ENCODE results near the gene TTC36.
"Not testable (repeated sequence)": the region's sequence is repeated elsewhere in the genome, so short reads cannot be mapped to it uniquely, and the experiment has no call there.

The TTC36 gene, protein sequence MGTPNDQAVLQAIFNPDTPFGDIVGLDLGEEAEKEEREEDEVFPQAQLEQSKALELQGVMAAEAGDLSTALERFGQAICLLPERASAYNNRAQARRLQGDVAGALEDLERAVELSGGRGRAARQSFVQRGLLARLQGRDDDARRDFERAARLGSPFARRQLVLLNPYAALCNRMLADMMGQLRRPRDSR

GRCh38 chr11:118527109-118527508 is at the start of gene TTC36:
TTC36 (plus strand) TSS chr11:118527474; CDS start chr11:118527495, 21 bp downstream.
- no peak for DNase-seq

DNA sequence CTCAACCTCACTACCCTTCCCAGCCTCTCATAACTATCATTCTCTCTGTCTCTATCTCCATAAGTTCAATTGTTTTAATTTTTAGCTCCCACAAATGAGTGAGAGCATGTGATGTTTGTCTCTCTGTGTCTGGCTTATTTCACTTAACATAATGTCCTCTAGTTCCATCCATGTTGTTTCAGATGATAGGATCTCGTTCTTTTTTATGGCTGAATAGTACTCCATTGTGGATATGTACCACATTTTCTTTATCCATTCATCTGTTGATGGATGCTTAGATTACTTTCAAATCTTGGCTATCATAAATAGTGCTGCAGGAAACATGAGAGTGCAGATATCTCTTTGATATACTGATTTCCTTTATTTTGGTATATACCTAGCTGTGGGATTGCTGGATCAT is 46.0 kb upstream of the TTC36 start:
- not testable (repeated sequence) for DNase-seq

DNA sequence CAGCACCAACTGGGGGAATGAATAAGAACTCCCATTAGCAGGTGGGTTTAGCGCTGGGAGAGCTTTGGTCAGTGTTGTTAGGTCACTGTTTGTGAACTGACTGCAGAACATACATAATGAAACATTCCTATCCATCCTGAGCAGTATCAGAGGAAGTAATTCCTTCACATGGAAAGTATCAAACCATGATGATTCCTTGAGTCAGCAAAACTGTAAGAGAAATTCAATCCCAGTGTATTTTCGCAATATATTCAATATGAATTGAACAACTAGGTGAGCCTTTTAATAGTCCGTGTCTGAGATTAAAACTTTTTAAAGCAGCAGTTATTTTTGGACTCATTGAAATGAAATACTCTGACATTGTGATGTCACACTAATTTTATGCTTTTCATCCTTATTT is 42.9 kb upstream of the TTC36 start:
- no peak for DNase-seq

- no peak for DNase-seq
Measured at GRCh38 chr11:118485273-118485672, 42.0 kb upstream of the TTC36 start.

DNA sequence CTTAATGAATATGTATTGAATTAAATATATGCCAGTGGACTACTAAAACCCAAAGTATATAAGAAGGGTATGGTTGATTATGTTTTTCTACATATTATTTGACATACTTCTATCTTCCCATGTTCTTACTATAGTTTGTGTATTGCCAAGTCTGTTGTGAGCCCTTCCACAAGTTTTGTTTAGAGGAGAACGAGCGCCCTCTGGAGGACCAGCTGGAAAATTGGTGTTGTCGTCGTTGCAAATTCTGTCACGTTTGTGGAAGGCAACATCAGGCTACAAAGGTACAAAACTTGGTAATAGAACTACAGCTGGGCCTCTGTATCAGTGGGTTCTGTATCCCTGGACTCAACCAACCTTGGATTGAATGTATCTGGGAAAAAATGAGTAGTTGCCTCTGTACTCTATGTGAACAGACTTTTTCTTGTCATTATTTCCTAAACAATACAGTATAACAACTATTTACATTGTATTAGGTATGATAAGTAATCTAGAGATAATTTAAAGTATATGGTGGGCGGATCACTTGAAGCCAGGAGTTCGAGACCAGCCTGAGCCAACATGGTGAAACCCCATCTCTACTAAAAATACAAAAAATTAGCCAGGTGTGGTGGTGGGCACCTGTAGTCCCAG is 38.7 kb upstream of the TTC36 start:
- peak; percentile 14 for DNase-seq

DNA sequence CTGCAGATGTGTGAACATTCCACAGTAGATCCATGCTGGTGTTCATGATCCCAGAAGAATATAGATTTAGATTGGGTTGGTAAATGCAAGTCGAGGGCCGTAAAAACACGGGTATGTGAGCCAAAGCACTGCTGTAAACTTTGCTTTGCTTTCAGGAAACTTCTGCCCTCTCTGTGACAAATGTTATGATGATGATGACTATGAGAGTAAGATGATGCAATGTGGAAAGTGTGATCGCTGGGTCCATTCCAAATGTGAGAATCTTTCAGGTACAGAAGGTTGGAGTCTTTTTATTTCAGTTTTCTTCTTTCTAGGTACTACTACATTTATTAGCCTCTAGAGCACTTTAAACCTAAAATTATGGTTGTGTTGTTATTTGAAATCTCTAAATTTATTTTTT is 36.2 kb upstream of the TTC36 start:
- no peak for DNase-seq

- no peak for DNase-seq
Measured at GRCh38 chr11:118497831-118498230, 29.4 kb upstream of the TTC36 start.

DNA sequence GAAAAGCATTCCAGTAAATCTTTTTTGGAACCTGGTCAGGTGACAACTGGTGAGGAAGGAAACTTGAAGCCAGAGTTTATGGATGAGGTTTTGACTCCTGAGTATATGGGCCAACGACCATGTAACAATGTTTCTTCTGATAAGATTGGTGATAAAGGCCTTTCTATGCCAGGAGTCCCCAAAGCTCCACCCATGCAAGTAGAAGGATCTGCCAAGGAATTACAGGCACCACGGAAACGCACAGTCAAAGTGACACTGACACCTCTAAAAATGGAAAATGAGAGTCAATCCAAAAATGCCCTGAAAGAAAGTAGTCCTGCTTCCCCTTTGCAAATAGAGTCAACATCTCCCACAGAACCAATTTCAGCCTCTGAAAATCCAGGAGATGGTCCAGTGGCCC is 24.1 kb upstream of the TTC36 start:
- no peak for DNase-seq

DNA sequence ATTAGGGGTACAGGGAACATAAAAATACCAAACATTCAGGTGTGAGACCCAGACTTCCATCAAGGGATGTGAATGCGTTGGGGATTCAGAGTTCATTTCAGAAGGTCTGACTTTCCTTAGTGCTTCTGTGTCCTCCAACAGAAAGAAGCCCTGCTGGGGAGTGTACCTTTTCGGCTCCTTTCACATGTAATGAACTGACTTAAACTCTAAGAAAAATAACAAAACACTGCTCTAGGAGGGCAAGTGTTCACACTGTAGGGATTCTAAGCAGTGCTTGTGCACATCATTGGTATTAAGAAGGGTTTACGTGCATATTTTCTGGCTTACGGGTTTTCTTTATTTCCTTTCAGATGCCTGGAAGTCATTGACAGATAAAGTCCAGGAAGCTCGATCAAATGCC is 15.7 kb upstream of the TTC36 start:
- no peak for DNase-seq

DNA sequence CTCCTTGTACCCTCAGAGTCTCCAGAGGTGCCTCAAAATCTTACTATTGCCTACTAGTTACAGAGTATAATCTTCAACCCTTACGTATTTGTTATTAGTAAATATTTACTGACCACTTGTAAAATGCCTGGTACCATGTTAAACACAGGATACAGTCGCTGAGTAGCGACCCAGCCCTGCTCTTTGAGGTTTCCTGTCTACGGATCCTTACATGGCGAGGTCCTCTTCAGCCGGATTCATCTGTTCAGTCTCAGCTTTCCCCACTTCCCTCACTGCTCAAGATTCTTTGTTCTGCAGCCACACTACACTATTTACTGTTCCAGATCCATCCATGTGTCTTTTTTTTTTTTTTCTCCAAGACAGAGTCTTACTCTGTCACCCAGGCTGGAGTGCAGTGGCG is 13.2 kb upstream of the TTC36 start:
- no peak for DNase-seq

- DNase-seq: no peak
Measured at GRCh38 chr11:118519549-118519948, 7.7 kb upstream of the TTC36 start.

DNA sequence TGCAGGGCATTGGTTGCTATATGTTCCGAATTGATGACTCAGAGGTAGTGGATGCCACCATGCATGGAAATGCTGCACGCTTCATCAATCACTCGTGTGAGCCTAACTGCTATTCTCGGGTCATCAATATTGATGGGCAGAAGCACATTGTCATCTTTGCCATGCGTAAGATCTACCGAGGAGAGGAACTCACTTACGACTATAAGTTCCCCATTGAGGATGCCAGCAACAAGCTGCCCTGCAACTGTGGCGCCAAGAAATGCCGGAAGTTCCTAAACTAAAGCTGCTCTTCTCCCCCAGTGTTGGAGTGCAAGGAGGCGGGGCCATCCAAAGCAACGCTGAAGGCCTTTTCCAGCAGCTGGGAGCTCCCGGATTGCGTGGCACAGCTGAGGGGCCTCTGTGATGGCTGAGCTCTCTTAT is 5.4 kb upstream of the TTC36 start:
- DNase-seq: no peak

- DNase-seq: no peak
Measured at GRCh38 chr11:118522571-118523072, 4.7 kb upstream of the TTC36 start.

DNA sequence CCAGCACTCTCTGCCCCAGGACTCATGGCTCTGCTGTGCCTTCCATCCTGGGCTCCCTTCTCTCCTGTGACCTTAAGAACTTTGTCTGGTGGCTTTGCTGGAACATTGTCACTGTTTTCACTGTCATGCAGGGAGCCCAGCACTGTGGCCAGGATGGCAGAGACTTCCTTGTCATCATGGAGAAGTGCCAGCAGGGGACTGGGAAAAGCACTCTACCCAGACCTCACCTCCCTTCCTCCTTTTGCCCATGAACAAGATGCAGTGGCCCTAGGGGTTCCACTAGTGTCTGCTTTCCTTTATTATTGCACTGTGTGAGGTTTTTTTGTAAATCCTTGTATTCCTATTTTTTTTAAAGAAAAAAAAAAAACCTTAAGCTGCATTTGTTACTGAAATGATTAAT is 2.9 kb upstream of the TTC36 start:
- DNase-seq: no peak

DNA sequence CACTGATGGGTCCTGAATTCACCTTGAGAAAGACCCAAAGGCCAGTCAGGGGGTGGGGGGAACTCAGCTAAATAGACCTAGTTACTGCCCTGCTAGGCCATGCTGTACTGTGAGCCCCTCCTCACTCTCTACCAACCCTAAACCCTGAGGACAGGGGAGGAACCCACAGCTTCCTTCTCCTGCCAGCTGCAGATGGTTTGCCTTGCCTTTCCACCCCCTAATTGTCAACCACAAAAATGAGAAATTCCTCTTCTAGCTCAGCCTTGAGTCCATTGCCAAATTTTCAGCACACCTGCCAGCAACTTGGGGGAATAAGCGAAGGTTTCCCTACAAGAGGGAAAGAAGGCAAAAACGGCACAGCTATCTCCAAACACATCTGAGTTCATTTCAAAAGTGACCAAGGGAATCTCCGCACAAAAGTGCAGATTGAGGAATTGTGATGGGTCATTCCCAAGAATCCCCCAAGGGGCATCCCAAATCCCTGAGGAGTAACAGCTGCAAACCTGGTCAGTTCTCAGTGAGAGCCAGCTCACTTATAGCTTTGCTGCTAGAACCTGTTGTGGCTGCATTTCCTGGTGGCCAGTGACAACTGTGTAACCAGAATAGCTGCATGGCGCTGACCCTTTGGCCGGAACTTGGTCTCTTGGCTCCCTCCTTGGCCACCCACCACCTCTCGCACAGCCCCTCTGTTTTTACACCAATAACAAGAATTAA is 2.4 kb upstream of the TTC36 start:
- no peak for DNase-seq

DNA sequence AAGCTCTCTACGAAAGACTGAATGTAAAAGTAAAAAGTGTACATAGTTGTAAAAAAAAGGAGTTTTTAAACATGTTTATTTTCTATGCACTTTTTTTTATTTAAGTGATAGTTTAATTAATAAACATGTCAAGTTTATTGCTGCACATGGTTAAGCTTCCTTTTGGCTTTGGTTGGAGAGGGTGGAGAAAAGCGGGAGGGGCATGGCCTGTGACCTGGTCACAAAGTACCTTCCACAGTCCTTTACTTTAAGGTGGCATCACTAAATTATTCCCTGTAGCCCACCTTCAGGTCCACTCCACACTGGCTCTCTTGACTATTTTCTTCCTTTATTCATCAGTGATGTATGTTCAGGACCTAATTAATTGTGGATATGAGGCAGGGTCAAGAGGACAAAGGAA is 586 bp upstream of the TTC36 start:
- no peak for DNase-seq

DNA sequence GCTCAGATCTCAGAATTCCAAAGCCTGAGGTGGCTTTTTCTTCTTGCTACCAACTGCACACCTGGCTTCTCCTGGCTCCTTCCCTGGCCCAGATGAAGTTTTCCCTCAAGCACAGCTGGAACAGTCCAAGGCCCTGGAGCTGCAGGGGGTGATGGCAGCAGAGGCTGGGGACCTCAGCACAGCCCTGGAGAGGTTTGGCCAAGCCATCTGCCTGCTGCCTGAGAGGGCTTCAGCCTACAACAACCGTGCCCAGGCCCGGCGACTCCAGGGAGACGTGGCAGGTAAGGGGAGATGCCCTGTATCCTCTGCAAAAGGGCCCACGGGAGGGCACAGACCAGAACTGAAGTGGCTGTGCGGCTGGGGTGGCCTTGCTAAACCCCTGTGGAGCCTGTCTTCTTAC is 1.2 kb downstream of the TTC36 start:
- DNase-seq: no peak

GRCh38 chr11:118529584-118530175 is 2.4 kb downstream of the TTC36 start:
- no peak for DNase-seq

DNA sequence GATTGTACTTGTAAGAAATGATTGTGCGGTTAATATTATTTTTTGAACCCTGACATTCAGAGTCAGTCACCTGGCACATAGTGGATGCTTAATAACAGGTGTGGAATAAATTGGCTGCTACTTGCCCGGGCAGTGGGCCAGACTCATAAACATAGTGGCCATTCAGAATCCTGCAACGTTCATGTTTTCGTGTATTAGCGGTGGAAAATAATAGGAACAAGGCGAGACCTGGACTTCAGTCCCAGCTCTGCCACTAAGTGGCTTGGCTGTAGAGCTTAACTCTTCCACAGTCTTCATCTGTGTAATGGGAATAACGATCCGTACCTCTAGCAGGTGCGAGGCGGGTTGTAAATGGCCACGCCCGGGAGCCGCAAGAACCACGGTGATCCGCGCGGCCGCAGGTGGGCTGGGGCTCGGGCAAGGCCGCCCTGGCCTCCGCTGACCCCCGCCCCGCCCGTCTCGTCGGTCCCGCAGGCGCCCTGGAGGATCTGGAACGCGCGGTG is 3.0 kb downstream of the TTC36 start:
- DNase-seq: no peak

DNA sequence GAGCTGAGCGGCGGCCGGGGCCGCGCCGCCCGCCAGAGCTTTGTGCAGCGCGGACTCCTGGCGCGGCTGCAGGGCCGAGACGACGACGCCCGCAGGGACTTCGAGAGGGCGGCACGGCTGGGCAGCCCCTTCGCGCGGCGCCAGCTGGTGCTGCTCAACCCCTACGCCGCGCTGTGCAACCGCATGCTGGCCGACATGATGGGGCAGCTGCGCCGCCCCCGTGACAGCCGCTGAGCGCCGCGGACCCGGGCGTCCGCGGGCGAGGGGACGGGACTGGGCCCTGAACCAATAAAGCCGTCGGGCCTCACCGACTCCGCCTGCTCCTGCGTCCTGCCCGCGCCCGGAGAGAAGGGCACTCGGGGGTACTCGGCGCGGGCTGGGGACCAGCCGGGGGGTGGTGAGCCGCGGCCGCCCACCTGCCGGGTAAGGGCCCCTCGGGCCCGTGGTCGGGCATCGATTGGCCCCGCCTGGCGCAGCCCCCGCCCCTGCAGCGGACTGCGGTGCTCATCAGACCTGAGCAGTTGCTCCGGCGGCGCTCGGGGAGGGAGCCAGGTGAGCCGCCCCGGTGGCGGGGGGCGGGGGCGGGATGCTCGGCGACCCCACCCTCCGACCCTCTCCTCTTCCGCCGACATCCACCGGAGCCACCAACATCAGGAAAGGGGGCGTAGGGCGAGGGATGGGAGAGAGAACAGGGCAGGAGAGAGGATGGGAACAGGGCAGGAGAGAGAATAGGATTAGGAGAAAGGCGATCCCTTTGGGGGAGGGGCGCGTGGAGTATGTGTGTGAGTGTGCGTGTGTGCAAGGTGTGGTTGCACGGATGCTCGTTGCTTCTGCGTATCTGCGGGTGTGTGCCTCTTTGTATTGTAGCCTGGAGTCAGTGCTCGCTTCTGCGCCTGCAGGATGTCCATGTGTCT is 3.7 kb downstream of the TTC36 start, which contains the start of gene TMEM25:
TMEM25 (plus strand) TSS at position 510 of the 914 bp plus-strand sequence. CDS start 610 bp downstream, outside the sequence.
- DNase-seq: peak; percentile 47

- DNase-seq: no peak
Measured at GRCh38 chr11:118531597-118532084, 4.4 kb downstream of the TTC36 start.

DNA sequence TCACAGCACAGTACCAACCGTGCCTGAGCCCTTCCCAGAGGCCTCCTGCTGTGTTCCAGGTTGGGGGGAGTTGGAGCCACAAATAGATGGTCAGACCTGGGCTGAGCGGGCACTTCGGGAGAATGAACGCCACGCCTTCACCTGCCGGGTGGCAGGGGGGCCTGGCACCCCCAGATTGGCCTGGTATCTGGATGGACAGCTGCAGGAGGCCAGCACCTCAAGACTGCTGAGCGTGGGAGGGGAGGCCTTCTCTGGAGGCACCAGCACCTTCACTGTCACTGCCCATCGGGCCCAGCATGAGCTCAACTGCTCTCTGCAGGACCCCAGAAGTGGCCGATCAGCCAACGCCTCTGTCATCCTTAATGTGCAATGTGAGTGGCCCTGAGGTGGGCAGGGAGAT is 4.8 kb downstream of the TTC36 start:
- DNase-seq: no peak

Measured in NCI-H2171 (cell line).